GM19372 (cell line): Measurements from ENCODE around the gene SPP2.

Experiments
- ATAC-seq: cut with Tn5 transposase; IDR thresholded peaks from one replicate; pipeline ENCODE4 v1.9.1; 2021; ENCODE audit warnings: mild to moderate bottlenecking, low read depth, moderate library complexity; ENCODE audit not compliant: unreplicated experiment

The SPP2 gene, protein sequence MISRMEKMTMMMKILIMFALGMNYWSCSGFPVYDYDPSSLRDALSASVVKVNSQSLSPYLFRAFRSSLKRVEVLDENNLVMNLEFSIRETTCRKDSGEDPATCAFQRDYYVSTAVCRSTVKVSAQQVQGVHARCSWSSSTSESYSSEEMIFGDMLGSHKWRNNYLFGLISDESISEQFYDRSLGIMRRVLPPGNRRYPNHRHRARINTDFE

DNA sequence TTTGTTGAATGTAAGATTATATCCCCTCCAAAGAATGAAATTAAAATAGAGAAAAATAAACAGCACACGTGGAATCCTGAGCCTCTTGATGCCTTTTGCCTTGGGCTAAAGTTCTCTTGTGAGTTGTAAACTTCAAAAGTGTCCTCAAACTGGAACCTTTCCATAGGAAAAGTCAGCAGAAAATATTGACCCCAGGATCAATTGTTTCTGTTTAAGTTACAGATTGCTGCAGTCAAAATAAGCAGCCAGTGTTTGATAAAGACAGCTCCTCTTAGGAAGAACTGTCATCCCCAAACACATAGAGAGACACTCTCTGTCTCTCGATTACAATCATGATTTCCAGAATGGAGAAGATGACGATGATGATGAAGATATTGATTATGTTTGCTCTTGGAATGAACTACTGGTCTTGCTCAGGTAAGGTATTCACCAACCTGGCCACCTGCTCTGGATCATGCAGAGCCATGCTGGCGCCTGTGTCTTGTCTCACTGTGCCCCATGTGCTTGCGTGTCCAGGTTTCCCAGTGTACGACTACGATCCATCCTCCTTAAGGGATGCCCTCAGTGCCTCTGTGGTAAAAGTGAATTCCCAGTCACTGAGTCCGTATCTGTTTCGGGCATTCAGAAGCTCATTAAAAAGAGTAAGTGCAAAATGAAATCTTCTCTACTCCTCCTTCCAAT is at the start of gene SPP2:
SPP2 (plus strand) TSS at position 248 of the 681 bp plus-strand sequence; CDS start at position 333, 85 bp downstream.
- ATAC-seq = no peak

DNA sequence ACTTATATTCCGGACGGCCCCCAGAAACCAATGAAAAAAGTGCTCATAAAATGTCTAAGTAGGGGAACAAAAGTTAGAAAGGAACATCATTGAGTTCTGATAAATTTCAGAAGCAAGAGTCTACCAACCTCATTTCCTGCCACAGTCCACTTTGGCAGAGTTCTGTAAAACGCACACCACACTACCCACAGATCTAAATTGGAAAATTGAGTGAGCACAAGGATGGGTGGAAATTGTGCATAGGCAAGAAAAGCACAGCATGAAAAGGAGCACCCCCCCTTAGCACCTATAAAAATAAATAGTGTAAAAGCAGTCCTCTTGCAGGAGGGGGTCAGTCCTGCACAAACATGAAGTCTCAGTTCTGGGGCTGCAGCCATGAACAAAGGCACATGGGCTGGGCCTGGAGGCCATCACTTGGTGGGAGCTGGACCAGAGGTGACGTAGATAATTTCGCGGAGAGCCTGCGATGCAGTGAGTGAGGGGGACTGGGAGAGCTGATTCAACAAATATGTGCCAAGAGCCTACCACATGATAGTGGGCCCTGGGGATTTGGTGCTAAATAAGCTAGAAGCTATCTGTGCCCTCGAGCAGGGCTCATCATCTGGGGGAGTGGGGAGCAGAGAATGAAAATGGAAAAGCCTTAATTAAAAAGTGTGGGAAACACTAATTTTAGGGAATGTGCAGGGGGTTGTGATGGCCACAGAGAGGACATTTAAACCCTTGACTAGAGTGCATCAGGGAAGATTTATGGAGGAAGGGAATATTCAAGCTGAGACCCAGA is 48.9 kb upstream of the SPP2 start:
- no peak for ATAC-seq

DNA sequence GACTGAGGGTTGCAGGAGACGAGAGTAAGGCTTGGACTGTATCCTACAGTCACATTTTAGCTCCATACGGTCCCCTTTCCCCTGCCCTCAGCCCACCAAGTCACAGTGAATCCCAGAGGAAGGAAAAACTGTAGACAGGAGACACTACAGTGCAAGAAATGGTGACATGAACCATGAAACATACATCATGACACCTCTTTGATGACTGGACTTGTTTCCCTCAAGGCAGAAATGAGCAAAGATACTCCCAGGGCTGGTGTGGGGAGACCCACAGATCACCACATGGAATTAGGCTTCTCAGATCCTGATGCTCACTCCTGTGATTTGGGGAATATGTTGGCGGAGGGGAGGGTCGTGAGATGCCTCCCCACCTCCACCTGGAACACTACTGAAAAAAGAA is 48.2 kb upstream of the SPP2 start:
- no peak for ATAC-seq

DNA sequence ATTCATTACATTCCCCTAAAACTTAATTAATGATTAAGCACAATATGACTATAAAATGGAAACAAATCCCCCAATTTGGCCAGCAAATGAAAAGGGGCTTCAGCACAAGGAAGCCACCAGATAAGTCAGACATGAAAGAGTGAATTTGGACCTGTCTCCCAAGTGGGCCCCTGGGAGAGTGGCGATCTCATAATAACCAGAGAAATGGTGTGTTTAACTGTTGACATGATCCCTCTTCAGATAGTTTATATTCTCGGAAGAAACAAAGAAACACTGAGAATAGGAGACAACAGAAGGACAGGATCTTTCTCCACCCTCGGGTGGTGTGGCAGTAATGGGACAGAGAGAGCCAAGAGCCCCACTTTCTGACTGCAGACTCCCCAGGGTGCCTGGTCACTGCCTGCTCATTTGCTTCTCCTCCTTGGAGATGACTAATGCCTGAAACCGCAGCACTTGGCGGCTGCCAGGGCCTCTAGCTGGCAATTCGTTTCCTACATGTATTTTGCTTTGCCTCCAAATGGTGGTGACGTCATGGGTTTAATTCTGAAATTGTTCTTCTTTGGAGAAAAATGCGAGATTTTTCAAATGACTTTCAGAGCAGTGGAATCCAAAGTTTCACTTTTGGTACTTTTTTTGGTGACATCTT is 46.4 kb upstream of the SPP2 start:
- ATAC-seq = no peak

DNA sequence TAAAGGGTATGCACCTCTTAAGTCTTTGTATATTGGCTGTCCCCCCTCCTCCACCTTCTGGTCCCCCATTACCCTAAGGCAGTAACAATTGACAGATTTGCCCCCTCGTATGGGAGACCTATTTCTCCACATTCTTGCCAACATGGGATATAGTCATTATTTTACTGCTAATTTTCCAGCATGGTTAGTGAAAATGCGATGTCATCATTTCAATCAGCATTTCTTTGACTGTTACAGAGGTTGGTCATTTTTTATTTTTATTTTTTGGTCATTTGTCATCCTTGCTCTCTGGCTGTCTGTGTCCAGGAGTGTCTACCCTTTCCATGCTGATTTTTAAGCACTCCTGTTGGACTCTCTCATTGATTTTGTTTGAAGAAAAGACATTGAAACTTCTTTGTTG is 45.4 kb upstream of the SPP2 start:
- no peak for ATAC-seq

DNA sequence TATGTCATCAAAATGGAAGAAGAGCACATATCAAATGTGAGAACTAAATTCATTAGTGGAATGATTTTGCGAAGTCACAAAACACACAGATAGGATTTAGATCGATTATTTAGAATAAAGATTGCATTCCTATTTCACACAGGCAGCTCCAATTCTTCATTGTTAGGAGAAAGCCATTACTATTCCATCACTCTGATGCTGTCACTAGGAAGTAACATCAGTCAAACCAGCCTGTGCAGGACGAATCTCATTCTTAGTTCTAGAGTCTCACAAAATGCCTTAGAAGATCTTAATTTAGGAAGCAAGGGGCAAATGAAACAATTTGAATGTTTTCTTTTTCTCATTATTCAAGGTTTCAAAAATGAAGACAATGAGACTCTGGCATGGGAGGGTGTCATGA is 44.0 kb upstream of the SPP2 start:
- ATAC-seq = no peak

DNA sequence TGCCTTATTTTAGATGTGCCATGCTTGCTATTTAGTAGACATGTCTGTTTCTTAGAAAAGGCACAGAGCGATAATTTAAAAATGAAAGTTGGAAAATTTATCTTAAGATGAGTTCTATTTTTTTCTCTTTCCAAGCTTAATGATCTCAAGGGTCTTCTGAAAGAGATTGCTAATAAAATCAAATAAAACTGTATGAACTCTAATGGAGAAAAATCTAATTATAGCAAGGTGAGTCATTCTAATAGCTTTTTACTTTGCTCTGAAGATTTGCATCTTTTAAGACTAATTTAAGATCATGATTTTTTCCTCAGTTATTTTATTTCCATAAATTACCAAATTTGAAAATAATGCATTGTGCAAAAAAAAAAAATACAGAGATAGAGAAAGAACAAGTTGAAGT is 36.1 kb upstream of the SPP2 start:
- ATAC-seq = no peak

DNA sequence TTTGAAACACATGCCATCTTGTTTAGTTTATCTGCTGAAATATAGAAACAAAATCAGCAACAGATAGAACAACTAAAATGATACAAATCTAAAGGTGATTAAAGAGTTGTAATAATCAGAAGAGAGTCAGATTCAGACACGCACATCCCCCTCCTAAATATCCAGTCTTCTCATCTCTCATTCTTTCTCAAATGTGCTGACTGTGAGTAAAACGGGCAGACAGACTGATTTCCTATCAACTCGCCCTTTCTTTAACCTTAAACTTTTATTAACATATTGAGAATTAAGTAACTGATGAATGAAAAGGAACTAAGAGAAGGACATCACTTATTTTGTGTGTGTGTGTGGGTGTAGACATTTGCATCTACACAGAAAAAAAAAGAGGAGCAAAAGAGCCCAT is 34.6 kb upstream of the SPP2 start:
- no peak for ATAC-seq

DNA sequence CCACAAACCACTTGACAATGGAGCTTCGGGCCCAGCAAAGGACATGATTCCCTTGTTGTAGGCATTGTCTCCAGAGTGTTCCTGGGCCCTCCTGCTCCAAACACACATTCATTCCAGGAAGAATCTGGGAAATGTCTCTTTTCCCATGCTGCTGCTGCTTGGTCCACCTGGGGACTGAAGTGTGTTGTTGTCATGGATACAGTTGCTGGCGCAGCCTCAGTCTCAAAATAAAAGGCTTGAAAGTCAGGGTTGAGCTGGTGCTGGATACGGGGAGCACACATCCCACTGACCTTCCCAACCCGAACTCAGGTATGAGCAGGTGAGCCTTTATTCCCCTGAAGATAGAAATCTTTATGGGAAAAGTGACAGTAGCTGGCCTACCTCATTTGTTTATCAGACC is 30.6 kb upstream of the SPP2 start:
- no peak for ATAC-seq

DNA sequence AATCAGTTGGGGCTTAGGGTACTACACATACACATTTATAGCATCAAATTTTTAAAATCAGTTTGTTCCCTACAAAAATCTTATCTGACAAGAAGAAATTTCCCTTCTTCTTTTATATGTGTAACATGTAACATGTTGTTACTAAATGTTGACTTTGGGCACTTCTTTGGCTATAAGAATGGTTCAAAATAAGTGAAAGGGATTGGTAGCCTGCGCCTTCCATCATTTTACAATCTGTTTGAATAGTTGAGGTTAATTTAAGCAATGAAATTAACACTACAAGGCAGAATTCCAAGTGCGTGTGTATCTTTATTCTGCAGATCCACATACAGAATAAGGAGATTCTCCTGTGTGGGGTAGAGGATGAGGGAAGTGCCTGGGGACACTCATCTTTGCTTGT is 30.2 kb upstream of the SPP2 start:
- no peak for ATAC-seq

DNA sequence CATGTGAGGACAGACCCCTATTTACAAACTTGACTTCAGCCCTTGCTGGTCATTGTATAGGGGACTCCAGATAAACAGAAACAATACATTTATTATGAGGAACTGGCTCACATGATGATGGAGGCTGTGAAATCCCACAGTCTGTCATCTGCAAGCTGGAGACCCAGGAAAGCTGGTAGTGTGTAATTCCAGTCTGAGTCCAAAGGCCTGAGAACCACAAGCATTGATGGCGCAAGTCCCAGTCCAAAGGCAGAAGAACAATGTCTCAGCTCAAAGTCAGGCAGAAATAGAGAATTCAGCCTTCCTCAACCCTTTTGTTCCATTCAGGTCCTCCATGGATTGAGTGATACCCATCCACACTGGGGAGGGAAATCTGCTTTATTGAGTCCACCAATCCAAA is 28.1 kb upstream of the SPP2 start:
- ATAC-seq = no peak

DNA sequence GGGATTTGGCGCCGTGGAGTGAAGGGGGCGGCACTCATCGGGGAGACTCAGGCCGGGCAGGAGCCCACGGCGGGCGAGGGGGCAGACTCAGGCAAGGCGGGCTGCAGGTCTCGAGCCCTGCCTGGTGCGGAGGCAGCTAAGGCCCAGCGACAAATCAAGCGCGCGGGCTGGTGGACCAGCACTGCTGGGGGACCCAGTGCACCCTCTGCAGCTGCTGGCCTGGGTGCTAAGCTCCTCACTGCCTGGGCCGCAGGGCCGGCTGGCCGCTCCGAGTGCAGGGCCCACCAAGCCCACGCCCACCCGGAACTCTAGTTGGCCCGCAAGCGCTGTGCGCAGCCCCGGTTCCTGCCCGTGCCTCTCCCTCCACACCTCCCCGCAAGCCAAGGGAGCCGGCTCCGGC is 26.2 kb upstream of the SPP2 start:
- no peak for ATAC-seq

DNA sequence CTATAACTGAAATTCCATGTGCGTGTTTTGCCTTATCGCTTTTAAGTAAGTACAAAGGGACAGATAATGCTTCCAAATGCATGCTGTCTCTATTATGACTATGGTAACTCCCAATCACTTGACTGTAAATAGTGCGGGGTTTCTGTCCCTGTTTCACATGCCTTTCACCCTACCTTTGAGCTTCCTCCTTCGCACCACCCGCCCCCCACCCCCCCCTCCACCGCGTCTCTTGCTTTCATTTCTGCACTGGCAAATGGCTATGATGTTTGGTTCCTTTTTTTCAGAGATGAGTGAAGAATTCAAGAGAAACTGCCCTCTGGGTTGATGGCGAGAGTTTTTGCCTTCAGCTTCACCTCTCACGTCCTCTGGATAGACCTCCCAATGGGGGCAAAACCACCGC is 25.0 kb upstream of the SPP2 start:
- no peak for ATAC-seq

DNA sequence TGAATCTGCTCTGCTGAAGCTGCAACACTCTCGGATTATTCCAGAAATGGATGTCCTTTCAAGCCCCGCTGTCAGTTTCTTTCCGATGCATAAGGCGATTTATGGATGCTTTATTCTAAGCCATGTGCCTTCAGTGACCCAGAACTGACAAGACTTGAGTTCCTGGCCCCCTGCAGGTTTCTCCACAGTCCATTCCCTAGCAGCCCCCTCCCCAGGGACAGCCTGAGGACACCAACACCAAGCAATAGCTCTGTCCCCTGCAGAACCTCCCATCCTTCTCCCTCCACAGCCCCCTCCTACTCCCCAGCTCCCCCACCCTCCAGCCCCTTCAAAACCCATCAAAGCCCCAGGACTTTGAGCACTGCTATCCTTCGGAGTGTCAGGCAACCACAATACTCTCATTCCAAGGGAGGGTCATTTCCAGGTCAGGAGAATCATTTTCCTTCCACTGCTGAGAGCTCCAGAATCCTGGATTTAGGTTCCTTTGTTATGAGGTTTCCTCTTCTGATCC is 24.6 kb upstream of the SPP2 start:
- no peak for ATAC-seq

DNA sequence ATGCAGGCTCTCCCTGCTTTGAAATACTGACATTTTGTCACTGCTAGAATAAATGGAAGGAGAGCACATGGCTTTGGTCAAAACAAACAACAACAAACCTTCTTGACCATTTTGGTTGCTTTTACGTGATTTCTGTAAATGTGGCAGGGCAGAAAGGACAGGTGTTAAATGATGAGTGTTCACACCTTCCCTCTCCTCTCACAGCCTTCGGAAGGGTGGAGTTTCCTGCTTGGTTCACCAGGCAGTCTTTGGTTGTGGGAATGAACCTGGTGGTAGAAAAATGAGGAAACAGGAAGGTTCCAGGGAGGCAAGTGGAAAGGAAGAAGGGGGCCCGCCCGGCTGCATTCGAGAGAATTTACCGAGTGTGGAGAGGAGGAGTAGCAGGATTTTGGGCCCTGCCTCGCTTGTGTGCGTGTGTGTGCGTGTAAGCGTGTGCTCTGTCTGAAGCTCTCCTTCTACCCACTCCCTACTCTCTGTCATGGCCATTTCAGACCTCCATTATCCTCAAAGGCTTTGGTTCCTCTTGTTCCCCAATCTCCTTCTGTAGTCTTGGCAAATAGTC is 23.7 kb upstream of the SPP2 start:
- ATAC-seq = no peak

DNA sequence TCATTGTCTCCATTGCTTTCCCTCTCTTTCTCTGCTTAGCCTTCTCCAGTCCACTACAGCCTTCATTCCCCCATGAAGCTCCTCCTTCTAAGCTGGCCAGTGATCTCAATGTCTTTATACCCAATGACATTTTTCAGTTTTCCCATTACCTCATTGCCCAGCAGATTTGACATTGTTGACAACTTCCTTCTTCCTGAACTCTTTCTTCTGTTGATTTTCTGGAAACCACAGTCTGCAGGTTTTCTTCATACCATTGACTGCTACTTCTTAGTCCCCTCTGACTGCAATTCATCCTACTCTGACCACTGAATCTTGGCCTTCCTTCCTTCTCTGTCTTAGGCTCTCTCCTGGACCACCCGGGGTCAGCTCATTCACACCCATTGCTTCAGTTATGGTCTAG is 22.9 kb upstream of the SPP2 start:
- no peak for ATAC-seq

DNA sequence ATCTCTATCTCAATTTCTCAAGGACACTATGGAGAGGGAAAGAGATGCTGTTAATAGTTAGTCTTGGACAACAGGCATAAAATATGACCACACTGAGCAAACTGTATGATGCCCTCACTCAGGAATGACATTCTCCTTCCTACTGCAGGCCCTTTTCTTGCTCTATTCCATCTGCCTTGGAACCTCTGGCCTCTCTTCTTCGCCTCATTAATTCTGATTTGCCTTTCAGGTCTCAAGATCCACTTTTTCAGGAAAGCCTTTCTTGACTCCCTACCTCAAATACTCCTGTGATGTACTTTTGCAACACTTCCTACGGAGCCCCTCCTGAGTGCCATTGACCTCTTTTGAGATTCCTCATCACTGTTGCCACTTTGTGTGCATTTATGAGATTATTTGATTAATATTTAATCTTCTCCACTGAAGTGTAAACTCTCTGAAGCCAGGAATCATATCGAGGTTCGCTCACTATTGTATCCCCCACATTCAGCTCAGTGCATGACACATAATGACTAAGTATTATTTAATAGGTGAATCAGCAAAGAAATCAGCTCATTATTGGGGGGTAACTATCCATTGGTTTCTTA is 21.3 kb upstream of the SPP2 start:
- no peak for ATAC-seq

DNA sequence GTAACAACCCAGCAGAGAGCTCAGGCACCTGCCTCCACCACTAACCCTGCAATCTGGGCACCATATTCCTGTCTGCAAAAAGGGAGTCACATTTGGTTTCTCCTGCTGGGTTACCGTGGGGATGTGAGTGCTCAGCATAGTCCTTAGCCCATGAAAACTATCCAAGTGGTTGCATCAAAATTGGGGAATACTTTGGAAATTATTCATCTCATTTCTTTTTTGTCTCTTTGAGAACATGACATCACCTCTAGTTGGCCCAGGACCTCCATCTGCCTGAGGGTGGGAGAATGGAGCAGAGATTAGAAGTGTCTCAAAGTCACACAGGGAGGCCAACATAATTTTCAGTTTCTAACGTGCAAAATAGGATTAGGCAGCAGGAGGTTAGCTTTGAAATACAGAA is 19.3 kb upstream of the SPP2 start:
- ATAC-seq = no peak

DNA sequence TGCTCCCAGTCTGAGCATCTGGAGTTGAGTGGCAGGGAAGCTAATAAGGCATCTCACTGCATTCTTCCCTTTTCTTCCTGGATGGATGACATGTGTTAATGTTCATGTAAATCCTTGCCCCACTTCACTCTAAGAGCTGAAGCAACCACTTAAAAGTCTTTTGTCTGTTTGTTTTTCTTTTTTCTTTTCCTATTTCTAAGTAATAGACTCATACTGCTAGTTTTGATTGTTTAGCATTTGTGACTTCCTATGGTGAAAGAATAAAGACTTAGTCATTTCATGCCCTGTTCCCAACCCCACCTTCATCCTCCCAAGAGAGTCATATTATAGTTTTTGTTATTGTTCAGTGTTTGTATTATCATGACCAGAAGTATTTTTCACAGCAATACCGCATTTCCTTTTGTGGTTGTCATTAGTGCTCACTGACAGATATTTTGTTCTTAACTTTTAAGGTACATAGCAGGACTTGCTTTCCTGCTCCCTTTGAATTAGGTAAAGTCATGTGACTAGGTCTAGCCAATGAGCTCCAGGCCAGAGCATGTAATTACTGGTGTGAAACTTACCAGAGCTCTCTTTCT is 18.1 kb upstream of the SPP2 start:
- no peak for ATAC-seq

DNA sequence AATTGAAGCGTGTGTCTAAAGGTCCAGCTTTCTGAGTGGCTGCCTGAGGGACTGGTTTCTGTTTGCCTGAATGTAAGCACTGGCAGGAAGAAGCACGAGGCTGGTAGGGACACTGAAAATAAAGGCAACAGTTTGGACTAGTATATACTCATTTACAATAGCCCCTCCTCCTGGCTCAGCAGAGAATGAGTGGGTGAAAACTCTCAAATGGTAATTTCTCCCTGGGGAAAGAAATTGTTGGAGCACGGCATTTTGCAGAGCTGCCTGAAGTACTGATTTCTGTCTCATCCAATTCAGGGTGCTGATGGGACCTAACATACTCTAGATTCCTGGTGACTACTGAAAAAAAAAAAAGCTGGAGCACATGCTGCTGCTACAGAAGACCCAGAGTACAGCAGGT is 17.3 kb upstream of the SPP2 start:
- no peak for ATAC-seq
